NCI-H748 (cell line): ENCODE results near the gene MAP4K5.

Source experiments
- DNase-seq: peaks from one replicate; lab custom pipeline; 2025; ENCODE audit not compliant: unreplicated experiment; lab: John Stamatoyannopoulos, UW

MAP4K5 gene

GRCh38 chr14:50479041-50479440 is 53.3 kb downstream of the MAP4K5 start:
- DNase-seq = no peak

GRCh38 chr14:50477760-50478159 is 54.6 kb downstream of the MAP4K5 start:
- DNase-seq = no peak

- no peak for DNase-seq
Measured at GRCh38 chr14:50476134-50476533, 56.2 kb downstream of the MAP4K5 start.

GRCh38 chr14:50475460-50475859 is 56.9 kb downstream of the MAP4K5 start:
- DNase-seq = peak; percentile 30

- DNase-seq = no peak
Measured at GRCh38 chr14:50471838-50472465, 60.4 kb downstream of the MAP4K5 start.

GRCh38 chr14:50469982-50470381 is 62.4 kb downstream of the MAP4K5 start:
- DNase-seq = no peak

GRCh38 chr14:50462111-50462510 is 70.3 kb downstream of the MAP4K5 start:
- no peak for DNase-seq

- DNase-seq = no peak
Measured at GRCh38 chr14:50453869-50454268, 78.5 kb downstream of the MAP4K5 start.

GRCh38 chr14:50452979-50453705 is 79.2 kb downstream of the MAP4K5 start:
- DNase-seq = no peak

GRCh38 chr14:50452296-50452695 is 80.1 kb downstream of the MAP4K5 start:
- DNase-seq = no peak

GRCh38 chr14:50451854-50452253 is 80.5 kb downstream of the MAP4K5 start:
- DNase-seq = no peak

GRCh38 chr14:50447461-50447860 is 84.9 kb downstream of the MAP4K5 start:
- no peak for DNase-seq

- DNase-seq = no peak
Measured at GRCh38 chr14:50434528-50434927, 97.8 kb downstream of the MAP4K5 start.

- no peak for DNase-seq
Measured at GRCh38 chr14:50432131-50432530, 100.2 kb downstream of the MAP4K5 start.

- no peak for DNase-seq
Measured at GRCh38 chr14:50425816-50426215, 106.6 kb downstream of the MAP4K5 start.

GRCh38 chr14:50425105-50425504 is 107.3 kb downstream of the MAP4K5 start:
- DNase-seq = no peak

GRCh38 chr14:50423529-50423928 is 108.8 kb downstream of the MAP4K5 start:
- no peak for DNase-seq

- no peak for DNase-seq
Measured at GRCh38 chr14:50421499-50421898, 110.9 kb downstream of the MAP4K5 start.

- no peak for DNase-seq
Measured at GRCh38 chr14:50417853-50418252, 114.5 kb downstream of the MAP4K5 start.

- DNase-seq = no peak
Measured at GRCh38 chr14:50410921-50411320, 121.4 kb downstream of the MAP4K5 start.

- no peak for DNase-seq
Measured at GRCh38 chr14:50410071-50410470, 122.3 kb downstream of the MAP4K5 start.

- no peak for DNase-seq
Measured at GRCh38 chr14:50407111-50407812, 125.1 kb downstream of the MAP4K5 start.
